ENCODE measurements around the gene VPS13C.

The VPS13C gene

DNA sequence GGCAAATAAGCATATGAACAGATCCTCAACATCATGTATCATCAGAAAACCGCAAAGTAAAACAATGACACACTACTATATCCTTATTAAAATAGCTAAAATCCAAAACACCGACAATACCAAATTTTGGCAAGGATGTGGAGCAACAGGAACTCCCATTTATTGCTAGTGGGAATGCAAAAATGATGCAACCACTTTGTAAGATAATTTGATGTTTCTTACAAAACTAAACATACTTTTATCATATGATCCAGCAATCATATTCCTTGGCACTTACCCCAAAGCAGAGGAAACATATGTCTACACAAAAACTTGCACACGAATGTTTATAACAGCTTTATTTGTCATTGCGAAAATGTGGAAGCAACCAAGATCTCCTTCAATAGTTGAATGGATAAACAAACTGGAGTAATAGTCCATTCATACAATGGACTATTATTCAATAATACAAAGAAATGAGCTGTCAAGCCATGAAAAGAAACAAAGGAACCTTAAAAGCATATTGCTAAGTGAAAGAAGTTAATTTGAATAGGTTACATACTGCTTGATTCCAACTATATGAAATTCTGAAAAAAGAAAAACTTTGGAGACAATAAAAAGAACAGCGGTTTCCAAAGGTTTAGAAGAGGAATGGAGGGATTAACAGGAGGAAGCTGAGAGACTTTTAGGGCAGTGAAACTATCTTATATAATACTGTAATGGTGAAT is 172.0 kb downstream of the VPS13C start:
- Histone ChIP-seq H2AFZ (ENCODE audit: low read depth, low read length) (no peak overlapping the region), H3K4me1 (ENCODE audit: insufficient read depth, low read length) (peaks cover 14% of the 10 kb centered on the region), H3K4me3 (ENCODE audit: low read length) (no peak overlapping the region), H3K36me3 (ENCODE audit: insufficient read depth, low read length) (peaks cover 5% of the 10 kb centered on the region), H3K27me3 (ENCODE audit: insufficient read depth, low read length) (no peaks in the 10 kb centered on the region), H3K9me3 (ENCODE audit: low read length) (peaks cover 6% of the 10 kb centered on the region)

DNA sequence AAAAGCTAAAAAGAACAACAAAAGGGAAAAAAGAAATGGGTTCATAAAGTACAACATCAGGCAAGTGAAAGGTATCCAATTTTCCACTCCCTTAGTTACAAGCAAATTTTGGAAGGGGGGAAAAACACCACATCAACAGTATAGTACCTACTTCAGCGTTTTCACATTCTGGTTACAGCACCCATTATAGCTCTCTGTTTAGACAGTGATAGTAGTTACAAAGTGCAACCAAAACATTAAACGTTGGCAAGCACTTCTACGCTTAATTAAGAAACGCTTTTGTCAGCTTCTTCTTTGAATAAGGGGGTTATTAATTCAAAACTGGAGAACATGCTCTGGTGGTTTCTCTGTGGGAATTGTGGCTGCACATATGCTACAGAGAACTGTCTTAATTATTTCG is 180.2 kb downstream of the VPS13C start:
- Histone ChIP-seq H3K9me3 (ENCODE audit: low read length) (no peaks in the 10 kb centered on the region), H3K4me1 (ENCODE audit: insufficient read depth, low read length) (no peaks in the 10 kb centered on the region), H2AFZ (ENCODE audit: low read depth, low read length) (no peak overlapping the region), H3K4me3 (ENCODE audit: low read length) (no peak overlapping the region), H3K36me3 (ENCODE audit: insufficient read depth, low read length) (no peaks in the 10 kb centered on the region), H3K27me3 (ENCODE audit: insufficient read depth, low read length) (no peaks in the 10 kb centered on the region)

DNA sequence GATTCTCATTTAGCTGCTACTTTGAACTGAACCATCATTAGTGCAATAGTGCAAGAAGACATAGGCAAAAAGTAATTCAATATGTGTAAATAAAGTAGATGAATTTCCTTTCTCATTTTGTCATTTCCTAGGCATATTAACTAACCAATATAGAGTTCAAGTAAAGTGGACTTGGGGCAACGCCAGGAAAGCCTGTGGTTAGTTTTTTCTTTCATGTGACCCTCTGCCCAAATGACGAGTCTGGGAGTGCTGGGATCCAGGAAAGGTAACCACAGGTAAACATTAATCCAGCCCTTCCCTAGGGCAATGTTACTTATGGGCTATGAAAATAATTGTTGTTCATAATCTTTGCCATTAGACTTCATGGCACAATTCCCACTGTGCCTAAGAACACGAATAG is 181.0 kb downstream of the VPS13C start:
- Histone ChIP-seq H3K4me3 (ENCODE audit: low read length) (no peak overlapping the region), H3K4me1 (ENCODE audit: insufficient read depth, low read length) (no peaks in the 10 kb centered on the region), H2AFZ (ENCODE audit: low read depth, low read length) (no peak overlapping the region)

GRCh38 chr15:61871926-61872522 is 188.2 kb downstream of the VPS13C start:
- Histone ChIP-seq H3K36me3 (ENCODE audit: insufficient read depth, low read length) (peaks cover 21% of the 10 kb centered on the region), H3K27me3 (ENCODE audit: insufficient read depth, low read length) (no peaks in the 10 kb centered on the region), H3K4me1 (ENCODE audit: insufficient read depth, low read length) (no peaks in the 10 kb centered on the region), H3K4me3 (ENCODE audit: low read length) (no peak overlapping the region), H3K9me3 (ENCODE audit: low read length) (no peaks in the 10 kb centered on the region), H2AFZ (ENCODE audit: low read depth, low read length) (no peak overlapping the region)

More for the DNA sequence above, 181.0 kb downstream of the VPS13C start:
- Histone ChIP-seq H3K36me3 (ENCODE audit: insufficient read depth, low read length) (no peaks in the 10 kb centered on the region), H3K27me3 (ENCODE audit: insufficient read depth, low read length) (no peaks in the 10 kb centered on the region), H3K9me3 (ENCODE audit: low read length) (no peaks in the 10 kb centered on the region)

GRCh38 chr15:61869656-61870055 is 190.6 kb downstream of the VPS13C start:
- Histone ChIP-seq H3K27me3 (ENCODE audit: insufficient read depth, low read length) (no peaks in the 10 kb centered on the region), H3K9me3 (ENCODE audit: low read length) (no peaks in the 10 kb centered on the region), H3K4me3 (ENCODE audit: low read length) (no peak overlapping the region), H3K36me3 (ENCODE audit: insufficient read depth, low read length) (peaks cover 21% of the 10 kb centered on the region), H2AFZ (ENCODE audit: low read depth, low read length) (no peak overlapping the region), H3K4me1 (ENCODE audit: insufficient read depth, low read length) (no peaks in the 10 kb centered on the region)

- Histone ChIP-seq H3K9me3 (ENCODE audit: low read length) (no peaks in the 10 kb centered on the region), H3K36me3 (ENCODE audit: insufficient read depth, low read length) (no peaks in the 10 kb centered on the region), H3K4me3 (ENCODE audit: low read length) (no peak overlapping the region), H2AFZ (ENCODE audit: low read depth, low read length) (no peak overlapping the region), H3K4me1 (ENCODE audit: insufficient read depth, low read length) (peaks cover 3% of the 10 kb centered on the region), H3K27me3 (ENCODE audit: insufficient read depth, low read length) (no peaks in the 10 kb centered on the region)
Measured at GRCh38 chr15:61861962-61862361, 198.3 kb downstream of the VPS13C start.

DNA sequence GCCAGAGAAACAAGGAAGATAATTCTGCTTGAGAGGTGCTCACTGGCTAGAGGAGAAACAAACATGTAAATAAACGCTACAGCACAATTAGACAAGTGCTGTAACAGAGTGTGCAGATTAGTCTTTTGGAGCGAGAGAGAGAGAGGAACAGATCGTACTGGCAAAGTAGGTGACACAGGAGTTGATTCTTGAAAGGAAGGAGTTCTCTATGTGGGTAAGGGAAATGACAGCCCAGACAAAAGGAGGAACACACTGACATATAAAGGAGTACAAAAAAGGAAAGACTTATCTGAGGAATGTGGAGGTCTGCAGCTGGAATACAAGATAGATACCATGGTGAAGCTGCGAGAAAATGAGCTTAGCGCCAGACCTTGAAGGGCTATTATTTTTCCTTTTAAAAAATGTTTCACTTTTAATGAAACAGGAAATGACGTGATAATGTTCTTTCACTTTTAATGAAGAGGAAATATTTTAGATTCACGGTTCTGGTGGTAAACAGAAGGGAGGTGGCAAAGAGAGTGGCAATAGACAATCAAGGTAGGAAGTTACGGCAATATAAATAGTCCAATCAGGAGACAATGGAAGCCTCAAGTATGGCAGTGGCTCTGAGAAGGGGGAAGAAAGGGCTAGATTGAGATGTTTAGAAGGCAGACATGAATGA is 202.9 kb downstream of the VPS13C start:
- Histone ChIP-seq H2AFZ (ENCODE audit: low read depth, low read length) (no peak overlapping the region), H3K36me3 (ENCODE audit: insufficient read depth, low read length) (no peaks in the 10 kb centered on the region), H3K9me3 (ENCODE audit: low read length) (no peaks in the 10 kb centered on the region), H3K4me3 (ENCODE audit: low read length) (no peak overlapping the region), H3K4me1 (ENCODE audit: insufficient read depth, low read length) (peaks cover 3% of the 10 kb centered on the region), H3K27me3 (ENCODE audit: insufficient read depth, low read length) (no peaks in the 10 kb centered on the region)

DNA sequence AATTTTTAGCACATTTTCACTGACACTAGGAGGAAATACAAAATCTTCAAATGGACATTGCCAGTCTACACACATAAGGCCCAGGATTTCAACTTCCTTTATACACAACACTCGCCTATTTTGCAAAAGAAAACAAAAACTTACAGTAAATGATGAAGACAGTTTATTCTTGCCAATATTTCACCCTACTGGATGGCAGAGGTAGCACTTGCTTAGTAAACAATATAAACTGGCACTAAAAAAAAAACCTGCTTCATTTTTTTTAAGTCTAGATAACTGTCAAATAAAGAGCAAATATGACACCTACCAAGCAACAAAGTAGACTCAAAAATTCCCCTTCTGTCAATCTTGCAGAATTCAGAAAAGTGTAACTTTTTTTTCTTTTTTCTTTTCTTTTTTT is 204.0 kb downstream of the VPS13C start:
- Histone ChIP-seq H2AFZ (ENCODE audit: low read depth, low read length) (no peak overlapping the region), H3K4me3 (ENCODE audit: low read length) (no peak overlapping the region), H3K4me1 (ENCODE audit: insufficient read depth, low read length) (peaks cover 3% of the 10 kb centered on the region), H3K9me3 (ENCODE audit: low read length) (no peaks in the 10 kb centered on the region), H3K36me3 (ENCODE audit: insufficient read depth, low read length) (peaks cover 4% of the 10 kb centered on the region), H3K27me3 (ENCODE audit: insufficient read depth, low read length) (no peaks in the 10 kb centered on the region)

GRCh38 chr15:61853195-61853594 is 207.1 kb downstream of the VPS13C start:
- Histone ChIP-seq H3K27me3 (ENCODE audit: insufficient read depth, low read length) (no peaks in the 10 kb centered on the region), H2AFZ (ENCODE audit: low read depth, low read length) (no peak overlapping the region), H3K36me3 (ENCODE audit: insufficient read depth, low read length) (peaks cover 4% of the 10 kb centered on the region), H3K4me3 (ENCODE audit: low read length) (no peak overlapping the region), H3K4me1 (ENCODE audit: insufficient read depth, low read length) (peaks cover 3% of the 10 kb centered on the region), H3K9me3 (ENCODE audit: low read length) (no peaks in the 10 kb centered on the region)

- Histone ChIP-seq H3K9me3 (ENCODE audit: low read length) (no peaks in the 10 kb centered on the region), H3K4me1 (ENCODE audit: insufficient read depth, low read length) (no peaks in the 10 kb centered on the region), H3K4me3 (ENCODE audit: low read length) (no peak overlapping the region), H3K36me3 (ENCODE audit: insufficient read depth, low read length) (peaks cover 4% of the 10 kb centered on the region), H3K27me3 (ENCODE audit: insufficient read depth, low read length) (no peaks in the 10 kb centered on the region), H2AFZ (ENCODE audit: low read depth, low read length) (no peak overlapping the region)
Measured at GRCh38 chr15:61851955-61852354, 208.3 kb downstream of the VPS13C start.

GRCh38 chr15:61849447-61849846 is 210.8 kb downstream of the VPS13C start:
- Histone ChIP-seq H3K36me3 (ENCODE audit: insufficient read depth, low read length) (peaks cover 4% of the 10 kb centered on the region), H3K27me3 (ENCODE audit: insufficient read depth, low read length) (no peaks in the 10 kb centered on the region), H3K9me3 (ENCODE audit: low read length) (no peaks in the 10 kb centered on the region), H3K4me1 (ENCODE audit: insufficient read depth, low read length) (no peaks in the 10 kb centered on the region), H3K4me3 (ENCODE audit: low read length) (no peak overlapping the region), H2AFZ (ENCODE audit: low read depth, low read length) (no peak overlapping the region)

DNA sequence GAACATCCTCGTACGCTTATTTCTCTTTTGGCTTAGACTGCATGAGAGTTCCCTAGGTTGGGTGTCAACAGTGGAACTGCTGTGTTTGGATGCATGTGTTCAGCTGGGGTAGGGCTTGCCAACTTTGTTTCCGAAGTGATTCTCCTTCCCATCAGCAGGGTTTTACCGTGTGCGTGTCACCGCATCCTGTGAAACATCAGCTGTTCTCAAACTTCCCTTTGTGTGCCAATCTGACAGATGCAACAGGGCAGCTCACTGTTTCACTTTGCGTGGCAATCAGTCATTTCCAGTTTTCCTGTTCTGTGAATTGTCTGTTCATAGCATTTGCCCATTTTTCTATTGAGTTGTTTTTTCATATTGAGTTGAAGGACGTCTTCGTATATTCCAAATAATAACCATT is 218.8 kb downstream of the VPS13C start:
- no peak overlapping the region for H3K4me3 ChIP-seq (ENCODE audit: low read length)
- no peaks in the 10 kb centered on the region for H3K36me3 ChIP-seq (ENCODE audit: insufficient read depth, low read length)

GRCh38 chr15:61840090-61840489 is 220.2 kb downstream of the VPS13C start:
- Histone ChIP-seq H3K4me1 (ENCODE audit: insufficient read depth, low read length) (peaks cover 2% of the 10 kb centered on the region), H3K27me3 (ENCODE audit: insufficient read depth, low read length) (no peaks in the 10 kb centered on the region), H3K36me3 (ENCODE audit: insufficient read depth, low read length) (no peaks in the 10 kb centered on the region), H3K4me3 (ENCODE audit: low read length) (no peak overlapping the region), H3K9me3 (ENCODE audit: low read length) (peaks cover 1% of the 10 kb centered on the region), H2AFZ (ENCODE audit: low read depth, low read length) (no peak overlapping the region)

More for the DNA sequence above, 218.8 kb downstream of the VPS13C start:
- no peaks in the 10 kb centered on the region for H3K4me1 ChIP-seq (ENCODE audit: insufficient read depth, low read length)
- H2AFZ ChIP-seq (ENCODE audit: low read depth, low read length): no peak overlapping the region
- peaks cover 1% of the 10 kb centered on the region for H3K9me3 ChIP-seq (ENCODE audit: low read length)
- H3K27me3 ChIP-seq (ENCODE audit: insufficient read depth, low read length): no peaks in the 10 kb centered on the region

Data from neuron (in vitro differentiated cells).